ENCODE data around the gene CROT. TPM values are rescaled to one million over a fixed set of nuclear protein-coding genes. Genes with fewer than 3 reads are reported as not detected.

Gene CROT
- total RNA-seq (10 to 100 TPM; 11.8 to 20.3 (median 16.1) TPM), polyA plus RNA-seq (10 to 100 TPM in 1 of 2 donors, 1 to 10 TPM in 1; 8.0 to 21.8 TPM)
- long read RNA-seq, donor 1, transcript CROT-201 (18 exons, 3,175 nt), result major isoform, 12 of 18 reads
- long read RNA-seq, donor 1, partial matches to known transcripts, result 4 of 18 reads
- long read RNA-seq, donor 1, other reads (novel, unspliced or antisense), result 1 of 18 reads
- long read RNA-seq, donor 2, partial matches to known transcripts, result 6 of 8 reads
- long read RNA-seq, donor 2, other reads (novel, unspliced or antisense), result 0 of 8 reads
- long read RNA-seq, donor 3, transcript CROT-201 (18 exons, 3,175 nt), result major isoform, 9 of 12 reads
- long read RNA-seq, donor 3, partial matches to known transcripts, result 1 of 12 reads
- long read RNA-seq, donor 3, other reads (novel, unspliced or antisense), result 2 of 12 reads

GRCh38 chr7:87345166-87345927 lies at the start of gene CROT:
TSS of gene CROT (plus strand) at chr7:87345664. CDS start at chr7:87349069, 3,405 bp downstream.
- Histone ChIP-seq H3K27me3 (no peaks in the 10 kb centered on the region), H3K9me3 (no peaks in the 10 kb centered on the region), H3K4me3 (peak within 1 kb of the TSS; percentile 72), H3K27ac (peak within 1 kb of the TSS; percentile 40 to 86), H3K4me1 (ENCODE audit: insufficient read depth) (no peaks in the 10 kb centered on the region), H3K36me3 (no peaks in the 10 kb centered on the region)
- WGBS, 3 donors, result 0 to 1% (median 0%) methylated on average over 22 to 53 of the region's 53 CpGs
- DNase-seq, result peak; percentile 95 to 97 (median 96)
- TF ChIP-seq POLR2A (IDR thresholded peaks at IDR 0.05) (no peak), EP300 (IDR thresholded peaks at IDR 0.05) (no peak)
- TF ChIP-seq, protein P1, sequence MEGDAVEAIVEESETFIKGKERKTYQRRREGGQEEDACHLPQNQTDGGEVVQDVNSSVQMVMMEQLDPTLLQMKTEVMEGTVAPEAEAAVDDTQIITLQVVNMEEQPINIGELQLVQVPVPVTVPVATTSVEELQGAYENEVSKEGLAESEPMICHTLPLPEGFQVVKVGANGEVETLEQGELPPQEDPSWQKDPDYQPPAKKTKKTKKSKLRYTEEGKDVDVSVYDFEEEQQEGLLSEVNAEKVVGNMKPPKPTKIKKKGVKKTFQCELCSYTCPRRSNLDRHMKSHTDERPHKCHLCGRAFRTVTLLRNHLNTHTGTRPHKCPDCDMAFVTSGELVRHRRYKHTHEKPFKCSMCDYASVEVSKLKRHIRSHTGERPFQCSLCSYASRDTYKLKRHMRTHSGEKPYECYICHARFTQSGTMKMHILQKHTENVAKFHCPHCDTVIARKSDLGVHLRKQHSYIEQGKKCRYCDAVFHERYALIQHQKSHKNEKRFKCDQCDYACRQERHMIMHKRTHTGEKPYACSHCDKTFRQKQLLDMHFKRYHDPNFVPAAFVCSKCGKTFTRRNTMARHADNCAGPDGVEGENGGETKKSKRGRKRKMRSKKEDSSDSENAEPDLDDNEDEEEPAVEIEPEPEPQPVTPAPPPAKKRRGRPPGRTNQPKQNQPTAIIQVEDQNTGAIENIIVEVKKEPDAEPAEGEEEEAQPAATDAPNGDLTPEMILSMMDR (IDR thresholded peaks at IDR 0.05), result no peak
- intact Hi-C loops (cut with DNase I), result no loop called here

DNA sequence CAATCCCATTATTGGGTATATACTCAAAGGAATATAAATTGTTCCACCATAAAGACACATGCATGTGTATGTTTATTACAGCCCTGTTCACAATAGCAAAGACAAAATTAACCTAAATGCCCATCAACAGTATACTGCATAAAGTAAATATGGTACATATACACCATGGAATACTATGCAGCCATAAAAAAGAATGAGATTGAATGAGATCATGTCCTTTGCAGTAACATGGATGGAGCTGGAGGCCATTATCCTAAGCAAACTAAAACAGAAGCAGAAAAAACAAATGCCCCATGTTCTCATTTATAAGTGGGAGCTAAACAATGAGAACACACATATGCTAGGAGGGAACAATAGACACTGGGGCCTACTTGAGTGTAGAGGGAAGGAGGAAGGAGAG lies 44.7 kb upstream of the CROT start:
- TF ChIP-seq, protein P1 (IDR thresholded peaks at IDR 0.05), result no peak
- TF ChIP-seq POLR2A (IDR thresholded peaks at IDR 0.05), result no peak
- no peak for TF ChIP-seq EP300 (IDR thresholded peaks at IDR 0.05)
- DNase-seq, result no peak
- Histone ChIP-seq H3K36me3 (no peaks in the 10 kb centered on the region), H3K27ac (no peak overlapping the region), H3K9me3 (no peaks in the 10 kb centered on the region), H3K4me3 (no peak overlapping the region), H3K27me3 (no peaks in the 10 kb centered on the region), H3K4me1 (ENCODE audit: insufficient read depth) (no peaks in the 10 kb centered on the region)
- intact Hi-C loops (cut with DNase I), result no loop called here

DNA sequence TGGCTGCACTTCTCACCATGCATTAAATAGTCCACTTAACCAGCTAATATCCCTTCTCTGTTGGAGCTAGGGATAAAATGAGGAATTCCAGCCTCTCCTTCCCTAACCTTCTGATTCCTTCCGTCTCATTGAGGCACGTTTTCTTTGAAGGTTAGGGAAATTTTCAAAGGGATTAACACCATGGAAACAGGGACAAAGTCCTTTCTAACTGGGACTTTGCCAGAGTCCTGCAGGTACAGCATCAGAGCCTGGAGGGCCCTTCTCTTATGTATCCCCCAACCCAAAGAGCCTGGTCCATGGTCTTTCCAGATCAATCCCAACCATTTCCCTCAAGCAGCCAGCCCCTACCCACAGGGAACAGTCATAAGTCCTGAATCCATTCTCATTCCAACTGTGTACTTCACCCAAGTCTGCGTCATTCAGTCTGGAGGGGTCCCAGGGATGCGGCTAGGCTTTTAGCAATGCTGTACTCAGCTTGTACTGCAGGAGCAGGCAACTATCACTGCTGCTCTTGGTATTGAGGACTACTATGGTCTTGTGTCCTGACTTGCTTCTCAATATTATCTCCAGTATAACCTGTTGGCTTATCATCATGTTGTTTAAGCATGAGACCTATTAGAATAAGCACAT lies 34.6 kb upstream of the CROT start:
- Histone ChIP-seq H3K9me3 (no peaks in the 10 kb centered on the region), H3K27me3 (no peaks in the 10 kb centered on the region), H3K36me3 (no peaks in the 10 kb centered on the region), H3K4me3 (no peak overlapping the region), H3K4me1 (ENCODE audit: insufficient read depth) (no peaks in the 10 kb centered on the region), H3K27ac (no peak overlapping the region)
- intact Hi-C loops (cut with DNase I), result loop anchor here in 1 of 4 donors (5.0 kb wide), 1 partner anchor 106 kb away; no protein-coding TSS in a partner anchor
- DNase-seq, result no peak
- TF ChIP-seq POLR2A (IDR thresholded peaks at IDR 0.05) (no peak), EP300 (IDR thresholded peaks at IDR 0.05) (no peak)
- TF ChIP-seq, protein P1 (IDR thresholded peaks at IDR 0.05), result no peak
- 68 to 74% (median 68%) methylated on average over 4 of the region's 4 CpGs for WGBS, 3 donors

GRCh38 chr7:87312215-87312865 lies 33.1 kb upstream of the CROT start:
- TF ChIP-seq, protein P1 (IDR thresholded peaks at IDR 0.05), result peak; percentile 78 to 84 (median 79)
- TF ChIP-seq EP300 (IDR thresholded peaks at IDR 0.05) (no peak), POLR2A (IDR thresholded peaks at IDR 0.05) (no peak)
- peak; percentile 24 to 60 (median 52) for DNase-seq
- Histone ChIP-seq H3K9me3 (no peaks in the 10 kb centered on the region), H3K4me1 (ENCODE audit: insufficient read depth) (no peaks in the 10 kb centered on the region), H3K27me3 (no peaks in the 10 kb centered on the region), H3K36me3 (no peaks in the 10 kb centered on the region), H3K4me3 (no peak overlapping the region), H3K27ac (no peak overlapping the region)
- intact Hi-C loops (cut with DNase I), result loop anchor here (2.0 to 5.0 kb wide), 3 partner anchors 102 to 105 kb away; no protein-coding TSS in a partner anchor
- 17 to 19% (median 18%) methylated on average over 2 of the region's 2 CpGs for WGBS, 3 donors

Data from ovary (tissue), 10 donors.